ENCODE measurements around the gene RANBP17. TPM values are rescaled to one million over a fixed set of nuclear protein-coding genes. Genes with fewer than 3 reads are reported as not detected.
A peak's percentile ranks its signal among the peaks of the same experiment; 100 is the strongest.

RANBP17 gene
- total RNA-seq, 1 experiment from 2014 or later: not detected

- BruUV-seq (replicated peaks): no TSS peak
- POLR2A ChIA-PET (ENCODE audit: low non-redundant PET): no interaction called here
- intact Hi-C loops (cut with micrococcal nuclease; ENCODE audit: unreplicated experiment): no loop called here
- Histone ChIP-seq H3K27ac (ENCODE audit: low read depth, low read length, poor library complexity, severe bottlenecking) (no peak overlapping the region), H3K36me3 (ENCODE audit: insufficient read depth, low read length, poor library complexity, severe bottlenecking) (no peaks in the 10 kb centered on the region), H3K27me3 (replicated peaks; ENCODE audit: insufficient read depth, low read depth, low read length, poor library complexity) (peaks cover 4% of the 10 kb centered on the region), H3K9me3 (ENCODE audit: low read depth, low read length, poor library complexity, severe bottlenecking) (no peaks in the 10 kb centered on the region), H3K4me3 (ENCODE audit: low read depth, low read length, poor library complexity, severe bottlenecking) (no peak overlapping the region), H3K4me1 (ENCODE audit: insufficient read depth, low read length, poor library complexity, severe bottlenecking) (no peaks in the 10 kb centered on the region)
- no peak for DNase-seq (ENCODE audit: low spot score)
- no peak for TF ChIP-seq EZH2 (IDR thresholded peaks at IDR 0.05; ENCODE audit: borderline replicate concordance, low read depth, low read length, poor library complexity, severe bottlenecking)
- no peak for TF ChIP-seq CTCF (conservative IDR thresholded peaks at IDR 0.05; ENCODE audit: low read depth, low read length)
- CTCF ChIA-PET: no interaction called here
These were observed 30.4 kb downstream of the RANBP17 start for GRCh38 chr5:170892196-170892595.

- no peaks in the 10 kb centered on the region for H3K36me3 ChIP-seq (ENCODE audit: insufficient read depth, low read length, poor library complexity, severe bottlenecking)
- no peak overlapping the region for H3K27ac ChIP-seq (ENCODE audit: low read depth, low read length, poor library complexity, severe bottlenecking)
- DNase-seq (ENCODE audit: low spot score): no peak
- H3K27me3 ChIP-seq (replicated peaks; ENCODE audit: insufficient read depth, low read depth, low read length, poor library complexity): peaks cover 4% of the 10 kb centered on the region
- BruUV-seq (replicated peaks): no TSS peak
- no peak overlapping the region for H3K4me3 ChIP-seq (ENCODE audit: low read depth, low read length, poor library complexity, severe bottlenecking)
- ChIA-PET CTCF (no interaction called here), POLR2A (ENCODE audit: low non-redundant PET) (no interaction called here)
- no peaks in the 10 kb centered on the region for H3K9me3 ChIP-seq (ENCODE audit: low read depth, low read length, poor library complexity, severe bottlenecking)
- intact Hi-C loops (cut with micrococcal nuclease; ENCODE audit: unreplicated experiment): no loop called here
- TF ChIP-seq CTCF (conservative IDR thresholded peaks at IDR 0.05; ENCODE audit: low read depth, low read length) (no peak), EZH2 (IDR thresholded peaks at IDR 0.05; ENCODE audit: borderline replicate concordance, low read depth, low read length, poor library complexity, severe bottlenecking) (no peak)
- no peaks in the 10 kb centered on the region for H3K4me1 ChIP-seq (ENCODE audit: insufficient read depth, low read length, poor library complexity, severe bottlenecking)
These were observed 32.8 kb downstream of the RANBP17 start for GRCh38 chr5:170894665-170895064.

- Histone ChIP-seq H3K4me3 (ENCODE audit: low read depth, low read length, poor library complexity, severe bottlenecking) (no peak overlapping the region), H3K36me3 (ENCODE audit: insufficient read depth, low read length, poor library complexity, severe bottlenecking) (no peaks in the 10 kb centered on the region), H3K9me3 (ENCODE audit: low read depth, low read length, poor library complexity, severe bottlenecking) (no peaks in the 10 kb centered on the region), H3K4me1 (ENCODE audit: insufficient read depth, low read length, poor library complexity, severe bottlenecking) (no peaks in the 10 kb centered on the region), H3K27me3 (replicated peaks; ENCODE audit: insufficient read depth, low read depth, low read length, poor library complexity) (no peaks in the 10 kb centered on the region), H3K27ac (ENCODE audit: low read depth, low read length, poor library complexity, severe bottlenecking) (no peak overlapping the region)
- intact Hi-C loops (cut with micrococcal nuclease; ENCODE audit: unreplicated experiment): no loop called here
- BruUV-seq (replicated peaks): no TSS peak
- CTCF ChIA-PET: no interaction called here
- POLR2A ChIA-PET (ENCODE audit: low non-redundant PET): no interaction called here
- peak; percentile 0 for DNase-seq (ENCODE audit: low spot score)
- TF ChIP-seq CTCF (conservative IDR thresholded peaks at IDR 0.05; ENCODE audit: low read depth, low read length) (0 out of 2 replicates have a peak, but pooled peaks have one; percentile 21), EZH2 (IDR thresholded peaks at IDR 0.05; ENCODE audit: borderline replicate concordance, low read depth, low read length, poor library complexity, severe bottlenecking) (no peak)
These were observed 35.0 kb downstream of the RANBP17 start for GRCh38 chr5:170896779-170897178.

Measured in A673 (cell line).